Endodermal cell (in vitro differentiated cells): ENCODE data around the gene TBC1D10B. TPM values are rescaled to one million over a fixed set of nuclear protein-coding genes. Genes with fewer than 3 reads are reported as not detected.
A peak's percentile ranks its signal among the peaks of the same experiment; 100 is the strongest.

Source experiments
- DNase-seq: peaks from one replicate; pipeline ENCODE4 v3.0.0-alpha.2; 2017
- H3K27ac ChIP-seq: 2 replicates; pipeline ENCODE4 v1.5.1; 2013; ENCODE audit warnings: mild to moderate bottlenecking, low read depth, low read length, moderate library complexity
- H3K27me3 ChIP-seq: 2 replicates; pipeline ENCODE4 v1.6.1; 2013; ENCODE audit warnings: mild to moderate bottlenecking, low read length, moderate library complexity; ENCODE audit not compliant: insufficient read depth, control insufficient read depth, poor library complexity, severe bottlenecking
- H3K36me3 ChIP-seq: 2 replicates; pipeline ENCODE4 v1.7.0; 2013; ENCODE audit warnings: mild to moderate bottlenecking, low read length, moderate library complexity; ENCODE audit not compliant: control insufficient read depth, insufficient read depth
- H3K4me1 ChIP-seq: one replicate; pipeline ENCODE4 v1.7.0; 2013; ENCODE audit warnings: low read length; ENCODE audit not compliant: control insufficient read depth, insufficient read depth
- H3K4me3 ChIP-seq: 2 replicates; pipeline ENCODE4 v1.5.1; 2013; ENCODE audit warnings: mild to moderate bottlenecking, low read length, moderate library complexity
- H3K9ac ChIP-seq: 2 replicates; pipeline ENCODE4 v1.6.1; 2013; ENCODE audit warnings: mild to moderate bottlenecking, low read length, moderate library complexity; ENCODE audit not compliant: poor library complexity, severe bottlenecking; ENCODE audit errors: extremely low read depth
- H3K9me3 ChIP-seq: 2 replicates; pipeline ENCODE4 v1.6.1; 2013; ENCODE audit warnings: mild to moderate bottlenecking, low read length, moderate library complexity; ENCODE audit not compliant: control insufficient read depth
- H3K27ac Mint-ChIP-seq: 2 replicates; pipeline ENCODE4 v1.8.0; 2020; ENCODE audit warnings: mixed read lengths
- H3K27me3 Mint-ChIP-seq: 2 replicates; pipeline ENCODE4 v1.8.0; 2021; ENCODE audit warnings: mild to moderate bottlenecking, mixed read lengths; ENCODE audit not compliant: insufficient read depth
- H3K36me3 Mint-ChIP-seq: 2 replicates; pipeline ENCODE4 v1.8.0; 2020; ENCODE audit warnings: low read depth, mixed read lengths
- H3K4me1 Mint-ChIP-seq: 2 replicates; pipeline ENCODE4 v1.8.0; 2020; ENCODE audit warnings: mixed read lengths
- H3K4me3 Mint-ChIP-seq: 2 replicates; pipeline ENCODE4 v1.8.0; 2020; ENCODE audit warnings: mild to moderate bottlenecking, moderate library complexity, mixed read lengths
- H3K9me3 Mint-ChIP-seq: 2 replicates; pipeline ENCODE4 v1.8.0; 2020; ENCODE audit warnings: mild to moderate bottlenecking, mixed read lengths
- WGBS, 2 experiments: methylation state at CpG; one replicate each; pipeline versions ENCODE4 v1.1.5 to v1.1.7; 2013; ENCODE audit warnings: missing lambda C conversion rate in 2 of 2, mixed read lengths in 1 of 2; ENCODE audit not compliant: insufficient coverage in 1 of 2, insufficient read length in 1 of 2; 5-methylcytosine and 5-hydroxymethylcytosine counted together
- total RNA-seq, 2 donors: library from RNA; stranded (reverse); fragmentation: NEBNext Ultra II Directional in 1 of 2; extraction: Animal tissue kit (Norgen Biotek cat#: 25700) in 1 of 2; gene quantifications; 2 replicates in 1 of 2; 3 replicates in 1 of 2; pipeline ENCODE4 v1.2.1, GENCODE V29; 2021
- TF ChIP-seq, protein P1 (sequence below): fragments of 200-600 bp; sonication (generic); conservative IDR thresholded peaks from 2 replicates; pipeline ENCODE4 v1.5.0; 2021; ENCODE audit warnings: antibody characterized with exemption, mild to moderate bottlenecking

TBC1D10B gene
- total RNA-seq, 2 donors from 2014 or later = 30.7 to 36.3 TPM

DNA sequence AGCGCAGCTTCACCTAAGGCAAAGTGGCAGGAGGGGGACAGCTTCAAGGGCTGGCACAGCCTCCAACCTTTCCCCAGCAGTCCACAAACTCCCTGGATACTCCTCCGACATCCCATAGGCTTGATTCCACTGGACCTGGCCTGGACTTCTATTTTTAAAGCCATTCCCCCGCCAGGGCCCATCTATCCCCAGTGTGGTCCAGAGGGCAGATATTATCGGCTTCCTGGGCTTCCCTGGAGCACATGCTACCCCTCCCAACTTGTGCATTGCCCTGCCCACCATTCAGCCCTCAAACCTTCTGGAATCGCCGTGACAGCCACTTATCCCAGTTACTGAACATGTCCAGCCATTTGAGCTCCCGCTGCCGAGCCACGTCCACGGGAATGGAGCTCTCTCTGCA lies 5.1 kb downstream of the TBC1D10B start:
- WGBS, 2 experiments = 94 to 97% methylated on average over 8 to 10 of the region's 10 CpGs
- H3K27me3 ChIP-seq = no peaks in the 10 kb centered on the region
- H3K27me3 Mint-ChIP-seq = no peaks in the 10 kb centered on the region
- H3K9ac ChIP-seq = no peak overlapping the region
- H3K27ac ChIP-seq = no peak overlapping the region
- no peak overlapping the region for H3K4me3 Mint-ChIP-seq
- H3K27ac Mint-ChIP-seq = peak overlapping the region; percentile 72
- peaks cover 30% of the 10 kb centered on the region for H3K36me3 ChIP-seq
- no peak for DNase-seq
- peaks cover 43% of the 10 kb centered on the region for H3K36me3 Mint-ChIP-seq
- TF ChIP-seq, protein P1, sequence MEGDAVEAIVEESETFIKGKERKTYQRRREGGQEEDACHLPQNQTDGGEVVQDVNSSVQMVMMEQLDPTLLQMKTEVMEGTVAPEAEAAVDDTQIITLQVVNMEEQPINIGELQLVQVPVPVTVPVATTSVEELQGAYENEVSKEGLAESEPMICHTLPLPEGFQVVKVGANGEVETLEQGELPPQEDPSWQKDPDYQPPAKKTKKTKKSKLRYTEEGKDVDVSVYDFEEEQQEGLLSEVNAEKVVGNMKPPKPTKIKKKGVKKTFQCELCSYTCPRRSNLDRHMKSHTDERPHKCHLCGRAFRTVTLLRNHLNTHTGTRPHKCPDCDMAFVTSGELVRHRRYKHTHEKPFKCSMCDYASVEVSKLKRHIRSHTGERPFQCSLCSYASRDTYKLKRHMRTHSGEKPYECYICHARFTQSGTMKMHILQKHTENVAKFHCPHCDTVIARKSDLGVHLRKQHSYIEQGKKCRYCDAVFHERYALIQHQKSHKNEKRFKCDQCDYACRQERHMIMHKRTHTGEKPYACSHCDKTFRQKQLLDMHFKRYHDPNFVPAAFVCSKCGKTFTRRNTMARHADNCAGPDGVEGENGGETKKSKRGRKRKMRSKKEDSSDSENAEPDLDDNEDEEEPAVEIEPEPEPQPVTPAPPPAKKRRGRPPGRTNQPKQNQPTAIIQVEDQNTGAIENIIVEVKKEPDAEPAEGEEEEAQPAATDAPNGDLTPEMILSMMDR = no peak
- no peak overlapping the region for H3K4me3 ChIP-seq
- H3K9me3 Mint-ChIP-seq = no peaks in the 10 kb centered on the region
- peaks cover 28% of the 10 kb centered on the region for H3K4me1 Mint-ChIP-seq
- peaks cover 7% of the 10 kb centered on the region for H3K4me1 ChIP-seq
- H3K9me3 ChIP-seq = no peaks in the 10 kb centered on the region

- H3K27me3 Mint-ChIP-seq = no peaks in the 10 kb centered on the region
- Histone ChIP-seq H3K9ac (no peak overlapping the region), H3K9me3 (no peaks in the 10 kb centered on the region), H3K36me3 (peaks cover 41% of the 10 kb centered on the region), H3K4me1 (peaks cover 4% of the 10 kb centered on the region), H3K27me3 (no peaks in the 10 kb centered on the region), H3K27ac (no peak overlapping the region), H3K4me3 (no peak overlapping the region)
- no peak overlapping the region for H3K27ac Mint-ChIP-seq
- TF ChIP-seq, protein P1 = no peak
- H3K36me3 Mint-ChIP-seq = peaks cover 45% of the 10 kb centered on the region
- no peak overlapping the region for H3K4me3 Mint-ChIP-seq
- peaks cover 8% of the 10 kb centered on the region for H3K4me1 Mint-ChIP-seq
- WGBS, 2 experiments = 91 to 99% methylated on average over 6 to 7 of the region's 7 CpGs
- peak; percentile 13 for DNase-seq
- H3K9me3 Mint-ChIP-seq = no peaks in the 10 kb centered on the region
Observed at GRCh38 chr16:30361180-30361579, 9.1 kb downstream of the TBC1D10B start.

DNA sequence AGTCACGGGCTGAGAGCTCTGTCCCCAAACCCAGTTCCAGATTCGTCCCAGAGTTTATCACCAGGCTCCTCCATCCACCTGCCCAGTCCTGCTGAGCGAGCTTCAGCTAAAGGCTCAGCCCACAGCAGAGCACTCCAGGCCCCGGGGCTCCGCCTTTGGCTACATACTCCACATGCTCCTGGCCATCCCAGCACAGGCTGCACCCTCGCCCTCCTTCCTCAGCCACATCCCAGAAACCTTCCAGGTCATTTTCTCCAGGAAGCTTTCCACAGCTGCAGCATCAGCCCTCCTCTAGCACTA lies 10.5 kb downstream of the TBC1D10B start:
- no peak overlapping the region for H3K4me3 Mint-ChIP-seq
- 89 to 90% methylated on average over 3 to 6 of the region's 6 CpGs for WGBS, 2 experiments
- TF ChIP-seq, protein P1 = no peak
- no peaks in the 10 kb centered on the region for H3K27me3 ChIP-seq
- H3K9ac ChIP-seq = no peak overlapping the region
- no peaks in the 10 kb centered on the region for H3K9me3 Mint-ChIP-seq
- H3K4me3 ChIP-seq = no peak overlapping the region
- H3K27me3 Mint-ChIP-seq = no peaks in the 10 kb centered on the region
- H3K9me3 ChIP-seq = no peaks in the 10 kb centered on the region
- peaks cover 6% of the 10 kb centered on the region for H3K4me1 ChIP-seq
- no peak overlapping the region for H3K27ac ChIP-seq
- peaks cover 34% of the 10 kb centered on the region for H3K36me3 ChIP-seq
- peak; percentile 45 for DNase-seq
- H3K36me3 Mint-ChIP-seq = peaks cover 36% of the 10 kb centered on the region
- peaks cover 8% of the 10 kb centered on the region for H3K4me1 Mint-ChIP-seq
- no peak overlapping the region for H3K27ac Mint-ChIP-seq
